H1 (cell line): ENCODE measurements around the gene LRRC17. TPM values are rescaled to one million over a fixed set of nuclear protein-coding genes. Genes with fewer than 3 reads are reported as not detected.

Experiments
- CTCF ChIA-PET: fragments of 300-600 bp; sonication (Branson Sonifier 250); formaldehyde crosslinking; loops from one replicate; lab custom pipeline; 2021; ENCODE audit not compliant: partially characterized antibody; lab: Charles Lee
- POLR2A ChIA-PET: fragments of 300-600 bp; sonication (Branson Sonifier 250); formaldehyde crosslinking; loops from one replicate; lab custom pipeline; 2021; ENCODE audit warnings: inconsistent platforms; ENCODE audit not compliant: partially characterized antibody; lab: Charles Lee
- DNase-seq, 2 experiments: peaks; one replicate each; pipeline versions ENCODE4 v3.0.0 to v3.0.0-alpha.2; 2010 to 2022; ENCODE audit warnings: low spot score in 2 of 2, low read depth in 1 of 2, mixed read lengths in 1 of 2
- FAIRE-seq: peaks from 2 replicates; lab custom pipeline; 2011; peaks lifted over from hg19 to GRCh38; lab: Jason Lieb, UNC
- H2AFZ ChIP-seq: 2 replicates; pipeline ENCODE4 v1.8.1; 2012; ENCODE audit warnings: low read length, inconsistent platforms
- H2AK5ac ChIP-seq: 2 replicates; pipeline ENCODE4 v1.6.1; 2013; ENCODE audit warnings: low read depth, low read length
- H2BK120ac ChIP-seq: replicated peaks from 2 replicates; pipeline ENCODE3; 2013; ENCODE audit warnings: low read depth, low read length, inconsistent platforms
- H2BK12ac ChIP-seq: 2 replicates; pipeline ENCODE4 v1.6.1; 2013; ENCODE audit warnings: low read depth, low read length
- H2BK15ac ChIP-seq: 2 replicates; pipeline ENCODE4 v1.6.1; 2013; ENCODE audit warnings: low read length
- H2BK20ac ChIP-seq: 2 replicates; pipeline ENCODE4 v1.6.1; 2013; ENCODE audit warnings: low read length
- H2BK5ac ChIP-seq: 2 replicates; pipeline ENCODE4 v1.6.1; 2013; ENCODE audit warnings: low read depth, low read length
- H3K14ac ChIP-seq: 2 replicates; pipeline ENCODE4 v1.6.1; 2013; ENCODE audit warnings: inconsistent platforms; ENCODE audit not compliant: insufficient read length
- H3K18ac ChIP-seq: 2 replicates; pipeline ENCODE4 v1.6.1; 2013; ENCODE audit warnings: low read length; ENCODE audit errors: extremely low read depth
- H3K23ac ChIP-seq: 2 replicates; pipeline ENCODE4 v1.6.1; 2013; ENCODE audit warnings: inconsistent platforms; ENCODE audit not compliant: insufficient read length
- H3K23me2 ChIP-seq: 2 replicates; pipeline ENCODE4 v1.6.1; 2013; ENCODE audit warnings: low read depth, low read length
- H3K27ac ChIP-seq: 2 replicates; pipeline ENCODE4 v1.6.1; 2011; ENCODE audit warnings: low read depth, low read length, inconsistent platforms
- H3K27me3 ChIP-seq, 4 experiments: replicated peaks in 1 of 4; 1 replicate in 1 of 4; 2 replicates in 3 of 4; pipeline versions ENCODE4 v1.6.1 to v1.8.1; 2011 to 2013; ENCODE audit warnings: low read length in 3 of 4, mild to moderate bottlenecking in 3 of 4, inconsistent platforms in 2 of 4, mixed read lengths in 2 of 4, moderate library complexity in 1 of 4; ENCODE audit not compliant: control insufficient read depth in 3 of 4, insufficient read depth in 3 of 4; ENCODE audit errors: extremely low read depth in 1 of 4
- H3K36me3 ChIP-seq, 4 experiments: 2 replicates each; pipeline versions ENCODE4 v1.6.1 to v1.8.1; 2011 to 2013; ENCODE audit warnings: mild to moderate bottlenecking in 4 of 4, low read length in 3 of 4, moderate library complexity in 2 of 4, control low read depth in 1 of 4, inconsistent platforms in 1 of 4; ENCODE audit not compliant: insufficient read depth in 4 of 4, control insufficient read depth in 2 of 4
- H3K4ac ChIP-seq: replicated peaks from 2 replicates; pipeline ENCODE3; 2013; ENCODE audit warnings: low read length, low read depth, mixed read lengths, inconsistent platforms; ENCODE audit not compliant: insufficient read length
- H3K4me1 ChIP-seq, 4 experiments: replicated peaks in 1 of 4; 1 replicate in 1 of 4; 2 replicates in 3 of 4; pipeline versions ENCODE4 v1.6.1 to v1.8.1; 2011 to 2013; ENCODE audit warnings: low read length in 3 of 4, inconsistent platforms in 2 of 4, mixed read lengths in 1 of 4; ENCODE audit not compliant: insufficient read depth in 4 of 4, control insufficient read depth in 3 of 4
- H3K4me2 ChIP-seq, 2 experiments: 2 replicates each; pipeline versions ENCODE4 v1.6.1 to v1.8.1; 2011 to 2013; ENCODE audit warnings: low read depth in 2 of 2, low read length in 2 of 2, control low read depth in 1 of 2, inconsistent platforms in 1 of 2, mild to moderate bottlenecking in 1 of 2; ENCODE audit not compliant: insufficient read depth in 1 of 2
- H3K4me3 ChIP-seq, 4 experiments: fragments of 200-600, 300-600 bp in 1 of 4; sonication (generic), shearing (Covaris generic), sonication (Bioruptor Twin) in 1 of 4; 2 replicates each; pipeline versions ENCODE4 v1.5.1 to v1.8.1; 2011 to 2016; ENCODE audit warnings: low read length in 4 of 4, low read depth in 3 of 4, control low read depth in 2 of 4, inconsistent platforms in 2 of 4, mild to moderate bottlenecking in 2 of 4, mixed read lengths in 1 of 4, moderate library complexity in 1 of 4; ENCODE audit not compliant: insufficient read depth in 2 of 4; ENCODE audit errors: extremely low read depth in 1 of 4
- H3K56ac ChIP-seq: replicated peaks from 2 replicates; pipeline ENCODE3; 2013; ENCODE audit warnings: low read depth, mild to moderate bottlenecking, mixed read lengths, low read length, inconsistent platforms; ENCODE audit not compliant: insufficient read length
- H3K79me1 ChIP-seq: 2 replicates; pipeline ENCODE4 v1.6.1; 2013; ENCODE audit warnings: low read depth, low read length, control low read depth
- H3K79me2 ChIP-seq, 2 experiments: 2 replicates each; pipeline versions ENCODE4 v1.6.1 to v1.8.1; 2012 to 2013; ENCODE audit warnings: low read length in 2 of 2, mild to moderate bottlenecking in 2 of 2, inconsistent platforms in 1 of 2; ENCODE audit not compliant: insufficient read depth in 2 of 2, control insufficient read depth in 1 of 2
- H3K9ac ChIP-seq, 4 experiments: replicated peaks in 1 of 4; 1 replicate in 1 of 4; 2 replicates in 3 of 4; pipeline versions ENCODE4 v1.6.1 to v1.8.1; 2011 to 2013; ENCODE audit warnings: low read depth in 3 of 4, low read length in 3 of 4, control low read depth in 2 of 4, mild to moderate bottlenecking in 2 of 4, moderate library complexity in 2 of 4, inconsistent platforms in 1 of 4; ENCODE audit errors: extremely low read depth in 1 of 4
- H3K9me3 ChIP-seq, 2 experiments: 2 replicates each; pipeline versions ENCODE4 v1.6.1 to v1.8.1; 2012 to 2013; ENCODE audit warnings: mild to moderate bottlenecking in 2 of 2, moderate library complexity in 2 of 2, control low read depth in 1 of 2, inconsistent platforms in 1 of 2, low read depth in 1 of 2, low read length in 1 of 2, mixed read lengths in 1 of 2; ENCODE audit not compliant: insufficient read depth in 2 of 2
- H4K20me1 ChIP-seq, 2 experiments: replicated peaks in 1 of 2; 2 replicates each; pipeline versions ENCODE3 to v1.8.1; 2011 to 2013; ENCODE audit warnings: inconsistent platforms in 2 of 2, low read length in 2 of 2, mild to moderate bottlenecking in 1 of 2; ENCODE audit not compliant: insufficient read depth in 2 of 2, control insufficient read depth in 1 of 2
- H4K5ac ChIP-seq: 2 replicates; pipeline ENCODE4 v1.6.1; 2013; ENCODE audit warnings: low read length, low read depth, mixed read lengths, inconsistent platforms; ENCODE audit not compliant: insufficient read length
- H4K8ac ChIP-seq: 2 replicates; pipeline ENCODE4 v1.8.0; 2013; ENCODE audit warnings: mild to moderate bottlenecking, moderate library complexity, low read length, inconsistent platforms; ENCODE audit not compliant: insufficient read depth; ENCODE audit errors: extremely low read depth
- H4K91ac ChIP-seq: replicated peaks from 2 replicates; pipeline ENCODE3; 2013; ENCODE audit warnings: low read length, mixed read lengths, inconsistent platforms; ENCODE audit not compliant: insufficient read length
- RNF2 ChIP-seq: fragments of 200-900, 300-1000 bp; sonication (generic); IDR thresholded peaks from 2 replicates; pipeline ENCODE4 v1.7.1; 2016; ENCODE audit warnings: borderline replicate concordance, low read depth, mild to moderate bottlenecking, antibody characterized with exemption, low read length; ENCODE audit not compliant: poor library complexity, severe bottlenecking; ENCODE audit errors: missing control alignments
- SAP30 ChIP-seq: fragments of 300-600 bp; sonication (generic); IDR thresholded peaks from 2 replicates; pipeline ENCODE4 v1.7.1; 2012; ENCODE audit warnings: low read length, moderate library complexity, mild to moderate bottlenecking, inconsistent platforms; ENCODE audit not compliant: insufficient read depth, insufficient replicate concordance
- TAF1 ChIP-seq: IDR thresholded peaks from 2 replicates; pipeline ENCODE4 v1.6.1; 2011; ENCODE audit warnings: mild to moderate bottlenecking, low read depth, low read length
- TEAD4 ChIP-seq: IDR thresholded peaks from 2 replicates; pipeline ENCODE4 v1.6.1; 2012; ENCODE audit warnings: low read depth, low read length, inconsistent platforms, mixed read lengths
- polyA plus RNA-seq, 7 experiments: library from polyadenylated mRNA; depleted of rRNA in 3 of 7; stranded (reverse) in 5 of 7; unstranded in 2 of 7; fragments of >200 nt in 5 of 7; fragments of 200-250 nt in 2 of 7; gene quantifications; 1 replicate in 5 of 7; 2 replicates in 1 of 7; 4 replicates in 1 of 7; pipeline versions ENCODE4 v1.2.1 to v1.2.3, GENCODE V29; 2011 to 2013; ENCODE audit warnings: missing spikeins in 2 of 7, mixed read lengths in 2 of 7
- total RNA-seq: library from RNA; stranded (reverse); fragmentation: NEBNext Ultra II Directional; extraction: Animal tissue kit (Norgen Biotek cat#: 25700); gene quantifications from 2 replicates; pipeline ENCODE4 v1.2.1, GENCODE V29; 2021

The LRRC17 gene
- total and polyA plus RNA-seq, 2 of the 8 experiments (the other 6 are each of a cell fraction or from before 2014, with no cell fraction given): 3.0 TPM

DNA sequence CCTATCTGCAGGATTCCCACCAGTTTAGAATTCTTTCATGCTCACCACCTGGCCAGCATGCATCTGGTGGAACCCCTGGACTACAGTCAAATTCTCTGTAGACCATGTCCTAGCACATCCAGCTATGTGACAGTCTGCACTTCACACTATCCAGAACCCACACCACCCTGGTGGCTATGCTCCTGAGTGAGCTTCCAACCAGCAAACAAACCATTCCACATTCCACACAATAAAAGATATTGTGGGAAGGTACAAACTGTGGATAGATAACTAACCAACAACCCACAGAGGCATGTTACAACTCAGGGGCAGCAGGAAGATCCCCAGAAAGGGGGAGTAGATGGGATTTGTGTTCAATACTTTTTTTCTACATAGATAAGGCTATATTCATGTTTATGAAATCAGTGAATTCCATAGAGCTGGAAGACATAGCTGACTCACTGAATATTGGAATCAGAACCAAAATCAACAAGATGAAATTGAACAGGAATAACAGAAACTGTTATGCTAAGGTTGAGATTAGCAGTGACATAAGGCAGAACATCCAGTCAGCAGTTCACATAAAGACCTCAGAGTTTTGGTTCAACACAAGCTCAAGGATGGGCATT, 72.5 kb downstream of the LRRC17 start:
- Histone ChIP-seq H3K4me2 (no peak overlapping the region), H4K91ac (no peak overlapping the region), H3K27ac (no peak overlapping the region), H2BK15ac (no peak overlapping the region), H4K20me1 (no peaks in the 10 kb centered on the region), H3K23ac (no peak overlapping the region), H2BK20ac (no peak overlapping the region), H3K79me1 (no peaks in the 10 kb centered on the region), H3K14ac (no peak overlapping the region), H2BK12ac (no peak overlapping the region), H3K9ac (no peak overlapping the region), H3K23me2 (no peaks in the 10 kb centered on the region), H2AFZ (no peak overlapping the region), H3K27me3 (no peaks in the 10 kb centered on the region; a peak in 1 of 7 replicates), H2AK5ac (no peak overlapping the region), H3K18ac (no peak overlapping the region), H3K4me3 (no peak overlapping the region), H3K4me1 (no peaks in the 10 kb centered on the region), H4K8ac (peak overlapping the region; percentile 15; the same call in 1 of the 2 replicates), H4K5ac (no peak overlapping the region), H3K9me3 (no peaks in the 10 kb centered on the region), H3K4ac (no peak overlapping the region), H3K36me3 (no peaks in the 10 kb centered on the region), H3K56ac (no peak overlapping the region), H3K79me2 (no peaks in the 10 kb centered on the region), H2BK120ac (no peak overlapping the region), H2BK5ac (no peak overlapping the region)
- ChIA-PET POLR2A (no interaction called here), CTCF (no interaction called here)
- DNase-seq (no peak), FAIRE-seq (no peak)
- no peak for TF ChIP-seq TAF1
- no peak for TF ChIP-seq RNF2
- TF ChIP-seq TEAD4: no peak
- no peak for TF ChIP-seq SAP30
